Measurements from ENCODE around the gene TEF. TPM values are rescaled to one million over a fixed set of nuclear protein-coding genes. Genes with fewer than 3 reads are reported as not detected.

Gene TEF
- total RNA-seq, 1 experiment from 2014 or later = 12.0 TPM

DNA sequence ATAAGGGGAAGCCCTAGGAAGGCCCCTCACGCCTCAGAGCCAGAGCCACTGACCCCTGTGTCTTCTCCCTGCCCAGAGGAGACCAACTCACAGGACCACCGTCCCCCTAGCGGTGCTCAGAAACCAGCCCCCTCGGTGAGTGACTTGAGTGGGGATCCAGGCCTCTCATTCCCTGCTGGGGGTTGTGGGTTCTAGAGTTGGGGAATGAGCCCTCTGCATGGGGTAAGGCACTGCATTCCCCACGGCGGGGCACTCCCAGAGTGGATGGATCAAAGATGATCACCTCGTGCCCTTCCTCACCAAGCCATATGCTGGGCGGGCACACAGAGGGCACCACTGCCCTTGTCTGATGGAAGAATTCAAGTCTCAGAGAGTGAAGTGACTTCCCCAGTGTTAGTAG lies 40.7 kb upstream of the TEF start (continued):
- TF ChIP-seq ZNF532 (CRISPR knock-in tag; IDR thresholded peaks at IDR 0.05; ENCODE audit: borderline replicate concordance) = no peak
- TF ChIP-seq, protein P1, sequence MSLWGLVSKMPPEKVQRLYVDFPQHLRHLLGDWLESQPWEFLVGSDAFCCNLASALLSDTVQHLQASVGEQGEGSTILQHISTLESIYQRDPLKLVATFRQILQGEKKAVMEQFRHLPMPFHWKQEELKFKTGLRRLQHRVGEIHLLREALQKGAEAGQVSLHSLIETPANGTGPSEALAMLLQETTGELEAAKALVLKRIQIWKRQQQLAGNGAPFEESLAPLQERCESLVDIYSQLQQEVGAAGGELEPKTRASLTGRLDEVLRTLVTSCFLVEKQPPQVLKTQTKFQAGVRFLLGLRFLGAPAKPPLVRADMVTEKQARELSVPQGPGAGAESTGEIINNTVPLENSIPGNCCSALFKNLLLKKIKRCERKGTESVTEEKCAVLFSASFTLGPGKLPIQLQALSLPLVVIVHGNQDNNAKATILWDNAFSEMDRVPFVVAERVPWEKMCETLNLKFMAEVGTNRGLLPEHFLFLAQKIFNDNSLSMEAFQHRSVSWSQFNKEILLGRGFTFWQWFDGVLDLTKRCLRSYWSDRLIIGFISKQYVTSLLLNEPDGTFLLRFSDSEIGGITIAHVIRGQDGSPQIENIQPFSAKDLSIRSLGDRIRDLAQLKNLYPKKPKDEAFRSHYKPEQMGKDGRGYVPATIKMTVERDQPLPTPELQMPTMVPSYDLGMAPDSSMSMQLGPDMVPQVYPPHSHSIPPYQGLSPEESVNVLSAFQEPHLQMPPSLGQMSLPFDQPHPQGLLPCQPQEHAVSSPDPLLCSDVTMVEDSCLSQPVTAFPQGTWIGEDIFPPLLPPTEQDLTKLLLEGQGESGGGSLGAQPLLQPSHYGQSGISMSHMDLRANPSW (CRISPR knock-in tag; conservative IDR thresholded peaks at IDR 0.05; ENCODE audit: low read depth) = no peak
- TF ChIP-seq NR1H2 (CRISPR knock-in tag; IDR thresholded peaks at IDR 0.05) = no peak
- no peak for TF ChIP-seq ZNF219 (CRISPR knock-in tag; IDR thresholded peaks at IDR 0.05; ENCODE audit: borderline replicate concordance)

- Mint-ChIP-seq H3K9me3 (no peaks in the 10 kb centered on the region), H3K27me3 (ENCODE audit: low read depth) (no peaks in the 10 kb centered on the region), H3K27ac (no peak overlapping the region), H3K4me3 (no peak overlapping the region), H3K36me3 (peaks cover 13% of the 10 kb centered on the region; the same call in 1 of the 2 replicates), H3K4me1 (no peaks in the 10 kb centered on the region)
- ATAC-seq (no peak), DNase-seq (ENCODE audit: low spot score) (no peak)
- POLR2A ChIA-PET = no interaction called here
- CTCF ChIA-PET = no interaction called here
- TF ChIP-seq ZNF416 (CRISPR knock-in tag; IDR thresholded peaks at IDR 0.05) = no peak
- no peak for TF ChIP-seq CREB1 (CRISPR knock-in tag; IDR thresholded peaks at IDR 0.05)
- no peak for TF ChIP-seq JAZF1 (CRISPR knock-in tag; IDR thresholded peaks at IDR 0.05)
- TF ChIP-seq, protein P2, sequence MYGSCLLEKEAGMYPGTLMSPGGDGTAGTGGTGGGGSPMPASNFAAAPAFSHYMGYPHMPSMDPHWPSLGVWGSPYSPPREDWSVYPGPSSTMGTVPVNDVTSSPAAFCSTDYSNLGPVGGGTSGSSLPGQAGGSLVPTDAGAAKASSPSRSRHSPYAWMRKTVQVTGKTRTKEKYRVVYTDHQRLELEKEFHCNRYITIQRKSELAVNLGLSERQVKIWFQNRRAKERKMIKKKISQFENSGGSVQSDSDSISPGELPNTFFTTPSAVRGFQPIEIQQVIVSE (CRISPR knock-in tag; IDR thresholded peaks at IDR 0.05; ENCODE audit: borderline replicate concordance) = no peak
- no peak for TF ChIP-seq IRF2 (CRISPR knock-in tag; IDR thresholded peaks at IDR 0.05; ENCODE audit: borderline replicate concordance, low read depth)
- TF ChIP-seq CTCF (IDR thresholded peaks at IDR 0.05) = no peak
- no peak for TF ChIP-seq TEAD4 (CRISPR knock-in tag; IDR thresholded peaks at IDR 0.05)
- no peak for TF ChIP-seq ETV6 (CRISPR knock-in tag; IDR thresholded peaks at IDR 0.05)
- no peak for TF ChIP-seq HMGA2 (CRISPR knock-in tag; IDR thresholded peaks at IDR 0.05)
- TF ChIP-seq, protein P3, sequence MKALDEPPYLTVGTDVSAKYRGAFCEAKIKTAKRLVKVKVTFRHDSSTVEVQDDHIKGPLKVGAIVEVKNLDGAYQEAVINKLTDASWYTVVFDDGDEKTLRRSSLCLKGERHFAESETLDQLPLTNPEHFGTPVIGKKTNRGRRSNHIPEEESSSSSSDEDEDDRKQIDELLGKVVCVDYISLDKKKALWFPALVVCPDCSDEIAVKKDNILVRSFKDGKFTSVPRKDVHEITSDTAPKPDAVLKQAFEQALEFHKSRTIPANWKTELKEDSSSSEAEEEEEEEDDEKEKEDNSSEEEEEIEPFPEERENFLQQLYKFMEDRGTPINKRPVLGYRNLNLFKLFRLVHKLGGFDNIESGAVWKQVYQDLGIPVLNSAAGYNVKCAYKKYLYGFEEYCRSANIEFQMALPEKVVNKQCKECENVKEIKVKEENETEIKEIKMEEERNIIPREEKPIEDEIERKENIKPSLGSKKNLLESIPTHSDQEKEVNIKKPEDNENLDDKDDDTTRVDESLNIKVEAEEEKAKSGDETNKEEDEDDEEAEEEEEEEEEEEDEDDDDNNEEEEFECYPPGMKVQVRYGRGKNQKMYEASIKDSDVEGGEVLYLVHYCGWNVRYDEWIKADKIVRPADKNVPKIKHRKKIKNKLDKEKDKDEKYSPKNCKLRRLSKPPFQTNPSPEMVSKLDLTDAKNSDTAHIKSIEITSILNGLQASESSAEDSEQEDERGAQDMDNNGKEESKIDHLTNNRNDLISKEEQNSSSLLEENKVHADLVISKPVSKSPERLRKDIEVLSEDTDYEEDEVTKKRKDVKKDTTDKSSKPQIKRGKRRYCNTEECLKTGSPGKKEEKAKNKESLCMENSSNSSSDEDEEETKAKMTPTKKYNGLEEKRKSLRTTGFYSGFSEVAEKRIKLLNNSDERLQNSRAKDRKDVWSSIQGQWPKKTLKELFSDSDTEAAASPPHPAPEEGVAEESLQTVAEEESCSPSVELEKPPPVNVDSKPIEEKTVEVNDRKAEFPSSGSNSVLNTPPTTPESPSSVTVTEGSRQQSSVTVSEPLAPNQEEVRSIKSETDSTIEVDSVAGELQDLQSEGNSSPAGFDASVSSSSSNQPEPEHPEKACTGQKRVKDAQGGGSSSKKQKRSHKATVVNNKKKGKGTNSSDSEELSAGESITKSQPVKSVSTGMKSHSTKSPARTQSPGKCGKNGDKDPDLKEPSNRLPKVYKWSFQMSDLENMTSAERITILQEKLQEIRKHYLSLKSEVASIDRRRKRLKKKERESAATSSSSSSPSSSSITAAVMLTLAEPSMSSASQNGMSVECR (CRISPR knock-in tag; IDR thresholded peaks at IDR 0.05; ENCODE audit: borderline replicate concordance) = no peak
- TF ChIP-seq, protein P4, sequence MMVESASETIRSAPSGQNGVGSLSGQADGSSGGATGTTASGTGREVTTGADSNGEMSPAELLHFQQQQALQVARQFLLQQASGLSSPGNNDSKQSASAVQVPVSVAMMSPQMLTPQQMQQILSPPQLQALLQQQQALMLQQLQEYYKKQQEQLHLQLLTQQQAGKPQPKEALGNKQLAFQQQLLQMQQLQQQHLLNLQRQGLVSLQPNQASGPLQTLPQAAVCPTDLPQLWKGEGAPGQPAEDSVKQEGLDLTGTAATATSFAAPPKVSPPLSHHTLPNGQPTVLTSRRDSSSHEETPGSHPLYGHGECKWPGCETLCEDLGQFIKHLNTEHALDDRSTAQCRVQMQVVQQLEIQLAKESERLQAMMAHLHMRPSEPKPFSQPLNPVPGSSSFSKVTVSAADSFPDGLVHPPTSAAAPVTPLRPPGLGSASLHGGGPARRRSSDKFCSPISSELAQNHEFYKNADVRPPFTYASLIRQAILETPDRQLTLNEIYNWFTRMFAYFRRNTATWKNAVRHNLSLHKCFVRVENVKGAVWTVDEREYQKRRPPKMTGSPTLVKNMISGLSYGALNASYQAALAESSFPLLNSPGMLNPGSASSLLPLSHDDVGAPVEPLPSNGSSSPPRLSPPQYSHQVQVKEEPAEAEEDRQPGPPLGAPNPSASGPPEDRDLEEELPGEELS (CRISPR knock-in tag; IDR thresholded peaks at IDR 0.05) = no peak
- no peak for TF ChIP-seq RORB (CRISPR knock-in tag; IDR thresholded peaks at IDR 0.05)
- no peak for TF ChIP-seq MYBL2 (CRISPR knock-in tag; IDR thresholded peaks at IDR 0.05)
- no peak for TF ChIP-seq NR2C2 (CRISPR knock-in tag; IDR thresholded peaks at IDR 0.05)
- TF ChIP-seq, protein P5, sequence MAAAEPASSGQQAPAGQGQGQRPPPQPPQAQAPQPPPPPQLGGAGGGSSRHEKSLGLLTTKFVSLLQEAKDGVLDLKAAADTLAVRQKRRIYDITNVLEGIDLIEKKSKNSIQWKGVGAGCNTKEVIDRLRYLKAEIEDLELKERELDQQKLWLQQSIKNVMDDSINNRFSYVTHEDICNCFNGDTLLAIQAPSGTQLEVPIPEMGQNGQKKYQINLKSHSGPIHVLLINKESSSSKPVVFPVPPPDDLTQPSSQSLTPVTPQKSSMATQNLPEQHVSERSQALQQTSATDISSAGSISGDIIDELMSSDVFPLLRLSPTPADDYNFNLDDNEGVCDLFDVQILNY (CRISPR knock-in tag; IDR thresholded peaks at IDR 0.05) = no peak
- TF ChIP-seq GABPB1 (CRISPR knock-in tag; IDR thresholded peaks at IDR 0.05) = no peak
Observed at GRCh38 chr22:41341990-41342389, 39.8 kb upstream of the TEF start.

Measured in WTC11 (cell line).